ENCODE data around the gene LAIR2. TPM values are rescaled to one million over a fixed set of nuclear protein-coding genes. Genes with fewer than 3 reads are reported as not detected.
A peak's percentile ranks its signal among the peaks of the same experiment; 100 is the strongest.

LAIR2 gene, protein sequence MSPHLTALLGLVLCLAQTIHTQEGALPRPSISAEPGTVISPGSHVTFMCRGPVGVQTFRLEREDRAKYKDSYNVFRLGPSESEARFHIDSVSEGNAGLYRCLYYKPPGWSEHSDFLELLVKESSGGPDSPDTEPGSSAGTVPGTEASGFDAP
- total RNA-seq, result not detected

DNA sequence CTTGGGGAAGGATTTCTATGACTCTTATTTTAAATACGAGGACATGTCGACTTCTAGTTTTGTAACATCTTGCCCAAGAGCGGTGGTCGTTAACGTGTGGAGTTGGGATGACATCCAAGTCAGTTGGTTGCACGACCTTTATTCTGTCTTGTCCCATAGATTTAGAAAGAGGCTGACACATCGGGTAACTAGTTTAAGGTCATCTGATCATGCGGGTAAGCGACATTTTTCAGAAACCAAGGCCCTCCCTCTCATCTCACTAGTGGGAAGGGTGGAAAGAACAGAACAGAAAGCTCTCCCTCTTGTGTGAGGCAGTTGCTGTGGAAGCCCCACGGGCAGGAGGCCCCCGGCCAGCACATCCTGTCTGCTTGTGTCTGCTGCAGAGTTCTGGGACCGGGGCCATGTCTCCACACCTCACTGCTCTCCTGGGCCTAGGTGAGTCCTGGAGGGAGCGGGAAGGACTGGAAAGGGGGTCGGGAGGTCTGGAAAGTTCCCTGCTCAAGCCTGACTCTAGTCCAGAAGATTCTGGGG, at the start of gene LAIR2:
Gene LAIR2, plus strand, starts transcription at position 314 of the 531 bp plus-strand sequence. Its CDS starts 88 bp downstream, at position 402.
- no peak for DNase-seq (ENCODE audit: low spot score)

DNA sequence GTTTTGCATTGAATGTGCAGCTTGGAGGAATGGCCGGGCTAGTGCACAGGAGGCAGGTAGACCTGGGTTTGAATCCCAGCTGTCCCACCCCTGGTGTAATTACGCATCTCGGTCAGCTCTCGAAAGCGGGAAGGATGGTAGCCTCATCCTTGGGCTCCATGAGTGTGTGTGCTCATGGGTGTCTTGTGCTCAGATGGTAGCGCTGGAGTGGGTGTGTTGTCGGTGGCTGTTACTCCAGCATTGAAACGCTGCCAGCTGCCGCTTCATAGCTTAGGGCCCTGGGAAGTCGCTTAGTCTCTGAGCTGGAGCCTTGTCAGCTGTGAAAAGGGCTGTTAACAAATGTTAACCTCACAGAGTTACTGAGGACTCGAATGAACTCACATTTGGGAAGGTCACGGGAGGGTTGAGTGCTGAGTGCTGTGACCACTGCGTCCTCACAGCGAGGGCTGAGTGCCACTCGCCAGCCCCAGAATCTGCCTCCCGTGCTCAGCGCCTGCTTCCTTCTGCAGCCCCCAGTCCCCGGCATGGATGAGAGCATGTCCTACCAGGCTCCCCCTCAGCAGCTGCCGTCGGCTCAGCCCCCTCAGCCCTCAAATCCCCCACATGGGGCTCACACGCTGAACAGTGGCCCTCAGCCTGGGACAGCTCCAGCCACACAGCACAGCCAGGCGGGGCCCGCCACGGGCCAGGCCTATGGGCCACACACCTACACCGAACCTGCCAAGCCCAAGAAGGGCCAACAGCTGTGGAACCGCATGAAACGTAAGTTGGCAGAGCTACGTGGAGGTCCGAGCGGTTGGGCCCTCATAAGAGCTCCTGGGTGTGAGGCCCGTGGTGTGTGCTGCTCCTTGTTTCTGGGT, 48.5 kb upstream of the LAIR2 start:
- DNase-seq (ENCODE audit: low spot score), result no peak

DNA sequence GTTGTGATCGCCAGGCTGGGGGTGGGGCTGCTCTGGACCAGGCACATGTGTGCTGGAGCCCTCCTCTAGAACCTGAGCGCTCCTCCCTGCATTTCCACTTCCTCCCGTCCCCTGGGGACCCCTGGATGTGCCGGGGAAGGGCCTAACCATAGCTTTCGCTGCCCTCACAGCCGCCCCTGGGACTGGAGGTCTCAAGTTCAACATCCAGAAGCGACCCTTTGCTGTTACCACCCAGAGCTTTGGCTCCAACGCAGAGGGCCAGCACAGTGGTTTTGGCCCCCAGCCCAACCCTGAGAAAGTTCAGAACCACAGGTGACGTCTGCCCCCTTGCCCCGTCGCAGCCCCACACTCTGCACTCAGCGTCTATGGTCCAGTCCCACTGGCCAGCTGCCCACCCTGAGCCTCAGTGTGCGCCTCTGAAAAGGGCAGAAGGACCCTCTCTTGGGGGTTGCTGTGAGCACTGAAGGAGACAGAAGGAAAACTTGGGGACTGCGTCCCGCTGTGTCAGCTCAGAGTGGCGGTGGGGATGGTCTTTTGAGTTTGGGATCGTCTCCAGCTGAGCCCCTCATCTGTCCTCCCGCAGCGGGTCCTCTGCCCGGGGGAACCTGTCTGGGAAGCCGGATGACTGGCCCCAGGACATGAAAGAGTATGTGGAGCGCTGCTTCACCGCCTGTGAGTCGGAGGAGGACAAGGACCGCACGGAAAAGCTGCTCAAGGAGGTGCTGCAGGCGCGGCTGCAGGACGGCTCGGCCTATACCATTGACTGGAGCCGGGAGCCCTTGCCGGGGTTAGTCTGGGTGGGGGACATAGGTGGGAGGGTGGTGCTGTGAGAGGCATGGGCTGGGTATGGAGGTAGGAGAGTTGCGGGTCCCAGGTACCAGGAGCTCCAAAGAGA, 47.6 kb upstream of the LAIR2 start:
- DNase-seq (ENCODE audit: low spot score), result no peak

DNA sequence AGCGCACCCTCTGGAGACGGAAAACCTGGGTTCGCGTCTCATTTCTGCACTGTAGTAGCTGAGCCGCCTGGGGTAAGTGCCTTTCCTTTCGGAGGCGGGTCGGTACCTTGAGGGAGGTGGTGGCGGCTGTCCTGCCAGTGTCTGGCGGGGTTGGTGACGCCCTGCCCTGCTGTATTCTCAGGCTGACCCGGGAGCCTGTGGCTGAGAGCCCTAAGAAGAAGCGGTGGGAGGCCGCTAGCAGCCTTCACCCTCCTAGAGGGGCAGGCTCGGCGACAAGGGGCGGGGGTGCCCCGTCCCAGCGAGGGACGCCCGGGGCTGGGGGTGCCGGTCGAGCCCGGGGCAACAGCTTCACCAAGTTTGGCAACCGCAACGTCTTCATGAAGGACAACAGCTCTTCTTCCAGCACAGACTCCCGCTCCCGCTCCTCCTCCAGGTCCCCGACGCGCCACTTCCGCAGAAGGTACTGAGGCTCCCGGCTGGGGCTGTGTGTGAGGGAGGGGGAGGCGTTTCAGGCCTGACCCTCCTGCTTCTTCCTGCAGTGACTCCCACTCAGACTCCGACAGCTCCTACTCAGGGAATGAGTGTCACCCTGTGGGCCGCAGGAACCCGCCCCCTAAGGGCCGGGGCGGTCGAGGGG, 46.7 kb upstream of the LAIR2 start:
- no peak for DNase-seq (ENCODE audit: low spot score)

DNA sequence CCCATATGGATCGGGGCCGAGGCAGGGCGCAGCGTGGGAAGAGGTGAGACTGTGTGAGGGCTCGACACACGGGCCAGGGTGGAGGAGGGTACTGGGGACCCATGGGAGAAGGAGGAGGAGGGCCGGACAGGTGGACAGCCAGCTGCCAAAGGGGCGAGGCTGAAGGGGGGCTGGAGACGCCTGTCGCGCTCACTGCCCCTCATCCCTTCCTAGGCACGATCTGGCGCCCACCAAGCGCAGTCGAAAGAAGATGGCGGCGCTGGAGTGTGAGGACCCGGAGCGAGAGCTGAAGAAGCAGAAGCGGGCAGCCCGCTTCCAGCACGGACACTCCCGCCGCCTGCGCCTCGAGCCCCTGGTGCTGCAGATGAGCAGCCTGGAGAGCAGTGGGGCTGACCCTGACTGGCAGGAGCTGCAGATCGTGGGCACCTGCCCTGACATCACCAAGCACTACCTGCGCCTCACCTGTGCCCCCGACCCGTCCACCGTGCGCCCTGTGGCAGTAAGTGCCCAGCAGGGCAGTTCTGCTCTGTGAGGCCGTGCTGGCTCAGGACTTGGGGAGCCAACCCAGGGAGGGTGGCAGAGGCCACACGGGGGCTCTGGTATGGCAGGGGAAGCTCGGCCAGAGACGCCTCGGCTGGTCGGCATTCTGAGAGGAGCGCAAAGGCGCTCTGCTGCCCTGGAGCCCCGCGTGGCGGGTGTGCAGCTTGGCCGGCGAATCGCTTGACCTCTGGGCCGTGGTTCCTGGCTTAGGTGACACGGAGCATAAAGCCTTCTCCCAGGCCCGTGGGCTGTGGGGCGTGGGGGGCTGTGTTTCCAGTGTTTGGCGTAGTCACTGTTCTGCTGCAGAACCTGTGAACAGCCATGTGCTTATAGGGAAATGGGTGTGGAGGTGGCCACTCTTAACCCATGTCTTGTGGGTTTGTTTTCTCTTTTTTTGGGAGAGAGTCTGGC, 45.9 kb upstream of the LAIR2 start:
- DNase-seq (ENCODE audit: low spot score), result no peak

DNA sequence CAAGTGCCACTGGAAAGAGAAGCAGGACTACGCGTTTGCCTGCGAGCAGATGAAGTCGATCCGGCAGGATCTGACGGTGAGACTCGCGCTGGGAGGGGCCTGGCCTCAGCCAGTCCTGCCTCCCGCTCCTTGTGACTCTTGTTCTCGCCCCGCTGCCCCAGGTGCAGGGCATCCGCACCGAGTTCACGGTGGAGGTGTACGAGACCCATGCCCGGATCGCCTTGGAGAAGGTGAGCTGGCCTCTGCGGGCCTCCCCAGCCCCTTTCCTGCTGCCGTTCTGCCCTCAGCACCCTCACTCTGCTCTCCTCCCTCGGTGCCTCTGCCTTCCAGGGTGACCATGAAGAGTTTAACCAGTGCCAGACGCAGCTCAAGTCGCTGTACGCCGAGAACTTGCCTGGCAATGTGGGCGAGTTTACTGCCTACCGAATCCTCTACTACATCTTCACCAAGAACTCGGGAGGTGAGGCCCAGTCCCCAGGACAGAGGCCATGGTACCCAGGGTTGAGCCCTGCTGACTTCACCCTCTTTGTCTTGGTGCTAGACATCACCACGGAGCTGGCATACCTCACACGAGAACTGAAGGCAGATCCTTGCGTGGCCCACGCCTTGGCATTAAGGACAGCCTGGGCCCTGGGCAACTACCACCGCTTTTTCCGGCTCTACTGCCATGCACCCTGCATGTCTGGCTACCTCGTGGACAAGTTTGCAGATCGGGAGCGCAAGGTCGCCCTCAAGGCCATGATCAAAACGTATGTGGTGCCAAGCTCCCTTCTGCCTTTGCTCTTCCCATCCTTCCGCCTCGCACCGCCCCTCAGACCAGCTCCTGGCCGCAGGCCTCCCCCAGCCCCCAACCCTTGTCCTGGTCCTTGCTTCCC, 44.6 kb upstream of the LAIR2 start:
- DNase-seq (ENCODE audit: low spot score), result no peak

DNA sequence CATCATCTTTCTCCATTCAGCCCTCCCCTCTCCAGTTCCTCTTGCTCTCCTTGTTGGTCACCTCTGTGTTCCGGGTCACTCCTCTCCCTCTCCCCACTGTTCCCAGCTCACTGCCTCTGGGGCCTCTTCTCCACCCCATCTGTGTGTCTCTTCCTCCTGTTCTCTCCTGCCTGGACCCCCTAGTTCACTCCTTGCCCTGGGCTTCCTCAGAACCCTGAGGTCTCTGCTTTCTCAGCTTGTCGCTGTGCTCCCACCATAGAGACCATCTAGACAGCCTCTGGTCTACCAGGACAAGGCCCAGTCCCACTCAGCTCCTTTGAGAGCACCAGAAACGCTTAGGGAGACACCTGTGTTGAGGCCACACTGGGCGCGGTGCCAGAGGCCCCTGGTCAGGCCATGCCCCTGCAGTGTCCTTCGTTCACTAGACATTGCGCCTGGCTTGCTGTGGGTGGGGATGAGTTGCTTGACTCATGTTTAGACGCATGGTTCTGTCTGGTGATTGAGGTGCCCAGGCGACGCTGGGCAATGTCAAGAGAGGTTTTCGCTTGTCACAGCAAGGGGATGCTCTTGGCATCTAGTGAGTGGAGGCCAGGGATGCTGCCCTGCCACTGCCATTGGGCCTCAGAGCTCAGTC, 43.9 kb upstream of the LAIR2 start:
- DNase-seq (ENCODE audit: low spot score), result no peak

DNA sequence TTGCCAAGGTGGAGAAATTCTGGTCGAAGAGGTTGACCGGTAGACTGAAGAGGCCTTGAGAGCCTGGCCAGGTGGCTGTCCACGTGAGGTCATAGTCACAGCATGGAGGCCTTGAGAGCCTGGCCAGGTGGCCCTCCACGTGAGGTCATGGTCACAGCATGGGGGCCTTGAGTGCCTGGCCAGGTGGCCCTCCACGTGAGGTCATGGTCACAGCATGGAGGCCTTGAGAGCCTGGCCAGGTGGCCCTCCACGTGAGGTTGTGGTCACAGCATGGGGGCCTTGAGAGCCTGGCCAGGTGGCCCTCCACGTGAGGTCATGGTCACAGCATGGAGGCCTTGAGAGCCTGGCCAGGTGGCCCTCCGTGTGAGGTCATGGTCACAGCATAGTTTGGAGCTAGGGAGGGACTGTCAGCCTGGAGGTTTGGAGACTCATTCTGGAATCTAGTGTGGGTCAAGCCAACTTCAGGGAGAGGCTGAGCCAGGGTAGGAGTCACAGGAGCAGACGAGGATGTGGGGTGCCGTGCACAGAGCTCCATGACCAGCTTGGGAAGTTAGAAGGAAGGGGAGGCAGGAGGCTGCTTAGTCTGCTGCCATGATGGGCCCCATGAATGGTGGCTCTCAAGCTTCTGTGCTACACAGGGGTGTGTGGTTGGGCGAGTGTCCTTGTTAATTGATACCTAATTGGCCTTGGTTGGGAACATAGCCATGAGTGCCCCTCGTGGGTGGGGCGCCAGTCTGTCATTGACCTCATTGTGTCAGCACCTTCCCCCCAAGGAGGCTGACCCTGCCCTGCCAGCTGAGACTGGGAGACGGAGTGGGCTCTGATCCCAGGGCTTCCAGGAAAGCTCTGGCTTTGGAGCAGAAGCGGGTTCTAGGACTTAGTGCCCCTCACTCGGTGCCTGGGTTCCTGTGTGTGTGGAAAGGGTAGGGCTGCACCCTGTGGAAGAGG, 43.1 kb upstream of the LAIR2 start:
- no peak for DNase-seq (ENCODE audit: low spot score)

DNA sequence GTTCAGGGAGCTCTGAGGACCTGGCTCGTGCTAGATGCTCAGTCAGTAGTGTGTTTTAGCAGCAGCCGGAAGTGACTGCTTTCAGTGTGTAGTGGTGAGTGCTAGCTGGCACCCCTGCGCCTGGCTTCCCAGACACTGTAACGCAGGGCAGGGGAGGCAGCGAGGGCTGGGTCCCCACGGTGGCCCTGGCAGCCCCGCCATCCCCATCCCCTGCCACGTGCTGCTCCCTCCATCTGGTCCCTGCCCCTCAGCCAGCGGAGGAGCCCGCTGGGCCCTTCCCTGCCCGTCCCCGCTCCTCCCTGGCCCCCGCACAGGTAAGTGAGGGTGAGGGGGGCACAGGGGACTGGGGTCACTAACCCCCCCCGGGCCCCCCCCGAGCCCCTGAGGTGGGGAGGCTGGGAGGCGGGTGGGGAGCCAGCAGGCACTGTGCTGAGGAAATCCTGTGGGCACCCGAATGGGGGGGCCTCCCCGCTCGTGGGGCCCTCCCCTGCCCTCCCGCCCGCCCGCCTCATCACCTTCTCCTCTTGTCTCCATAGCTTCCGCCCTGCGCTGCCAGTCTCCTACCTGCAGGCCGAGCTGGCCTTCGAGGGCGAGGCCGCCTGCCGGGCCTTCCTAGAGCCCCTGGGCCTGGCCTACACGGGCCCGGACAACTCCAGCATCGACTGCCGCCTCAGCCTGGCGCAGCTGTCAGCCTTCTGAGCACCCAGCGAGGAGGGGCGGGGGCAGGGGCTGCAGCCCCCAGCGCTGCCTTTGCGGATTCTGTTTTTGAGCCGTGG, 42.2 kb upstream of the LAIR2 start:
- DNase-seq (ENCODE audit: low spot score), result no peak

DNA sequence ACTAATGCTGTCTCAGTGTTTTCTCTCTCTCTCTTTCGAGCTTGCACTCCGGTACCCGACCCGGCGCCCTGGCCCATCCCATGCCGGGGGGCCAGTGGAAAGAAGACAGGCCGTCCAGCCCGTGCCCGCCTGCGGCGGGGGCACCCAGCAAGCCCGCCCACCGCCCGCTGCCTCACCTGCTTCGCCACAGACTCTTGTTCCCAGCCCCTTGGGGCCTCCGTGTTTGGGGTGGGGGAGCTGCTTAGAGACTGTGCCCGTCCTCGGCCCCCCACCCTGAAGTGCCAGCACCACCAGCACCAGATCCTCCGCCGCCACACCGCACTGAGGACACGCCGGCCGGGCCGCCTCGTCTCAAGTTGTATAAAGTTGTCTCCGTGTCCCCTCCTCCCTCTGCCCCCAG, 41.4 kb upstream of the LAIR2 start:
- DNase-seq (ENCODE audit: low spot score), result no peak

DNA sequence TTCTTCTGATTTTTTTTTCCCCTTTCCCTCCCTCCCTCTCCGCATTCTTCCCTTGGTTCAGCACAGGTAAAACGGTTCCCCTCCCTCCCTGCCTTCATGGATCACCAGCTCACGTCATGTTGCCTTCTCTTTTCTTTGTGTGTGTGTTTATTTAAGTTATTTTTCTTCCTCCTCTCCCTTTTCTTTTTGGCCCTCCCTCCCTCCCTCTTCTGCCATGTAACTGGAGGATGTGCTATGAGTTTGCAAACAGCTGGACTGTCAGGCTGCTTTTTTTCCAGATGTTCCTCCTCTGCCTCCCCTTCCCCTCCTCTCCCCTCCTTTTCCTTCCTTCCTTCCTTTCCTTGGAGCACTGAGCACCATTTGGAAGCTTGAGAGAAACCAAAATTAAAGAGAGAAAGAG, 41.0 kb upstream of the LAIR2 start:
- no peak for DNase-seq (ENCODE audit: low spot score)

DNA sequence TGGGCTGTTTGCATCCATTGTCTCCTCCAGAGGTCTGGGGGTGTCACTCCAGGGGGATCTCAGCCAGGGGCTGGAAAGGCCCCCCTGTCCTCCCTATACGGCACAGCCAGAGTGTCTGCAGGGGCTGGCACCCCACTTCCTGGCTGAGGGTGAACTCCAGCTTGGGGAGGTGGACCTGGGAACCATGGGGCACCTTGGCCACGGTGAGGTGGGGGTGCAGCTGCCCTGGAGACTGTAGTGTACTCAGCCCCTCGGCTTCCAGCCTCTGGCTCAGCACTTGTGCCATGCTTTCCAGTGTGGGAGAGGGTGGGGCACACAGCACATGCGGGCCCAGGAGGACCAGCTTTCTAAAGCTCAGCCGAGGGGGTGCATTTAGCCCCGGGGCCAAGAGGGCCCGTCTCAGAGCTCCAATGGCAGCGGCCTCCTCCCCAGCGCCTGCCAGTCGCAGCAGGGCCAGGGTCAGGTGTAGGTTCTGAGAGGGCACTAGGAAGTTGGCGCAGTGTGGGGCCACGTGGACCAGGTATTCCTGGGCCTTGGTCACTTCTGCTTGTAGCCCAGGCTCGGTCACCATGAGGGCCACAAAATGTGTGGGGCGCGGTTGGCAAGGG, 40.5 kb upstream of the LAIR2 start:
- no peak for DNase-seq (ENCODE audit: low spot score)

DNA sequence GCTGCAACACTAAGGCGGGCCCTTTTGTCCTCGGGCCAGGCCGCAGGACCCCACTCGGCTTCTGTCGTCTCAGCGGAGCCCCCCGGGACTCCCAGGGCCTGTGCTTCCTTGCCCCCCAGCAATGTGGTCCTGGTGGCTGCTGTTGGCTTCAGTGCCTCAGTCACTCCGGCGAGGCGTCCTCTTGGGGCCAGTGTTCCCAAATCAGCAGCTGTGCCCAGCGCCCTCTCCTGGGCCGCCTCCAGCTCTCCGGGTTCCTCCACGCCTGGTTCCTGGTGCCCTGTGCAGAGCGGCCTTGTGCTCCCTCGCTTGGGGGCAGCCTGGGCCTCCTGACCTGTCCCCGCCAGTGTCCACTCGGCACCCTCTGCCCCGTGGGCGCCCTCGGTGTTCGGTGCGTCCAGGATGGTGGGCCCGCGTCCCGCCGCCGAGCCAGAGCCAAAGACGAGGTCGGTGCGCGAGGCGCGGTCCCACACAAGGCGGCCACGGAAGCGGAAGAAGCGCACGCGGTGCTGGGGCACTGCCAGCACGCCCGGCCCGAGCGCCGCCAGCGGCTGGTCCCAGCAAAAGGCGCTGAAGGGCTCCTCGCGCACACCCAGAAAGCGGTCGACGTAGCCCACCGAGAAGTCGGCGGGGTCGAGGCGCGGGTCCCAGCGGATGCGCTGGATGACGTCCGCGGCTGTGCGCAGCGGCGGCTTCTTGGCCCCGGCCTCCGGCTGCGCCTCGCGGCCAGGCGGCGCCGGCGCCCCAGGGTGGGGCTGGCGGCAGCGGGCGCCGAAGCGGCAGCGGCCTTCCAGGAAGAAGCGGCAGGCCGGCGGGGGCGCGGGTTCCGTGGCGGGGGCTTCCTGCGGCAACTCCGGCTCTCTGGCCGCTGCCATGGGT, 39.7 kb upstream of the LAIR2 start:
- DNase-seq (ENCODE audit: low spot score), result peak; percentile 80

DNA sequence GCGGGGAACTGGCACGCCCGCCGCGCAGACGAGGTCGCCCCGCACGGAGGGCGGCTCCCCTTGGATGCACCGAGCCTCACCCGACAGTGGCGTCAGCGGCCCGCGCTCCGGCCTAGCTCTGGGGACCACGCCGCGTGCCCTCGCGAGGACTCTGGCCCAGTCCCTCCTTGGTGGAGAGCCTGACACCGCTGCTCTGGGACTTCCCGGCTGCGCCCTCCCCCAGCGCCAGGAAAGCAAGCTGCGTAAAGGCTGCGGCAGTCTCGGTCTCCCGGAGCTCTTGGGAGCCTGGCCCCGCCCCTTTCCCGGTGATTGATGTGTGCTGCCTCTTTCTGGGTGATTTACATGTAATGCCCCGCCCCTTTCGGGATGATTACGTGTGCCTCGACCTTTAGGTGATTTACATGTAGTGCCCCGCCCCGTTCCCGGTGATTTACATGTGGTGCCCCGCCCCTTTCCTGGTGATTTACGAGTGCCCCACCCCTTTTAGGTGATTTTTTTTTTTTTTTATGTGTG, 39.0 kb upstream of the LAIR2 start, which contains the start of gene LENG9:
Gene LENG9, minus strand, starts transcription at position 248 of the 513 bp plus-strand sequence. CDS start 252 bp downstream, outside the sequence.
- peak; percentile 99 for DNase-seq (ENCODE audit: low spot score)

DNA sequence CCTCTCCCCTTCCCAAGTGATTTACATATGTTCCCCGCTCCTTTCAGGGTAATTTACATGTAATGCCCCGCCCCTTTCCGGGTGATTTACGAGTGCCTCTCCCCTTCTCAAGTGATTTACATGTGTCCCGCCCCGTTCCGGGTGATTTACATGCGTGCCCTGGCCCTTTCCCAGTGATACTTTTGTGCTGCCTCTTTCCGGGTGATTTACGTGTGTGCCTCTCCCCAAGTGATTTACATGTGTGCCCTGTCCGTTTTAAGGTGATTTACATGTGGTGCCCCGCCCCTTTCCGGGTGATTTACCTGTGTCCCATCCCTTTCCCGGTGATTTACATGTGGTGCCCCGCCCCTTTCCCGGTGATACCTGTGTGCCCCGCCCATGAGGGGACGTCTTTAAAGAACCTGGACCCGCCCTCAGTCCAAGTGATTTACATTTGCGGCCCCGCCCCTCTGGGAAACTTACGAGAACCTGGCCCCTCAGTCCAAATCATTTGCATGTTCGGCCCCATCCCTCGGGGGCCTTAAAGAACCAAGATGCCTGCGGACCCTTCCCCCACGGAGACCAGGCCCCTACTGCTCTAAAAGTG, 38.5 kb upstream of the LAIR2 start:
- peak; percentile 96 for DNase-seq (ENCODE audit: low spot score)

Data from mucosa of gallbladder (tissue), 1 donor.